Muscle of arm (tissue), 12 donors: ENCODE measurements around the gene GNB1L. TPM values are rescaled to one million over a fixed set of nuclear protein-coding genes. Genes with fewer than 3 reads are reported as not detected.
"Not testable (repeated sequence)": the region's sequence is repeated elsewhere in the genome, so short reads cannot be mapped to it uniquely, and the experiment has no call there.

ENCODE experiments used
- DNase-seq: peaks from one replicate; pipeline ENCODE4 v3.0.0-alpha.2; 2013
- polyA plus RNA-seq, 12 donors: library from polyadenylated mRNA; unstranded; fragments of 120-200 nt; gene quantifications; one replicate each; pipeline ENCODE4 v1.2.1, GENCODE V29; 2013; ENCODE audit not compliant: insufficient read length in 12 of 12

The GNB1L gene
- polyA plus RNA-seq, 12 donors: 1.8 to 5.0 (median 3.3) TPM; not detected in 2

DNA sequence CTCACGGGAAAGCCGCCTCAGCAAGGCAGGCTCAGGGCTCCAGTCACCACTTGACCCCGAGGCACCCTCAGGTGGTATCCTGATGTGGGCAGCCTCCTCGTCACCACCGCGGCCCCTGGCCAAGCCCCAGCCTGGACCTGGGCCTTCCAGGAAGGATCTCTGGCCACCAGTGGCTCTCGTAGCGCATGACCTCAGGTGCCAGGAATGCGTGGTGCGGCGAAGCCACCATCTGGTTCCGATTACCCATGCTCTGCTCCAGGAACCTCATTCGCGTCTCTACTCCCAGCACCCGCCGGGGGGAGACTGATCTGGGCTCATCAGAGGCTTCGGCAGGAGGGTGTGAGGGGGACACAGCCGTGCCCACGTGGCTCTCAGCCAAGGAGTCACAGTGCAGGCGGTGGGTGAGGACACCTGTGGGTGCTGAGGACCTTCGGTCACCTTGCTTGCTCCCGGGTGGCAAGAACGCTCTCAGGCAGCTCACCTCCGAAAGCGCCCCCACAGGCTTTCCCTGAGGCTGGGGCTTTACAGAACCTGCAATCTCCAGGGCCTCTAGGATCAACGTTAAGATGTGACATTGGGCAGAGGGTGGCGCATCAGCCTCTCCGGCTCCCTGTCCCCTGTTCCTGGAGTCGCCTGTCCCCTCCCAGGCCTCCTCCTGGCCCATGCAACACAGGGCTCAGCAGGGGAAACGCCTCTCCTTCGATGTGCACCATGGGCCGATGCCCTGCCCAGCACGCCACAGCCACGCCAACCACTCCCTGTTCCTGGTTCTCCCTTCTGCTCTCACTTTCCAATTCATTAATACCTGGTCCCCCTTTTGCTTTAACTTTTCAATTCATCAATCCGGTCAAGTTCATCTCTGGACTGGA lies 55.1 kb downstream of the GNB1L start:
- peak; percentile 91 for DNase-seq

- peak; percentile 59 for DNase-seq
Observed at GRCh38 chr22:19798891-19799293, 55.8 kb downstream of the GNB1L start.

DNA sequence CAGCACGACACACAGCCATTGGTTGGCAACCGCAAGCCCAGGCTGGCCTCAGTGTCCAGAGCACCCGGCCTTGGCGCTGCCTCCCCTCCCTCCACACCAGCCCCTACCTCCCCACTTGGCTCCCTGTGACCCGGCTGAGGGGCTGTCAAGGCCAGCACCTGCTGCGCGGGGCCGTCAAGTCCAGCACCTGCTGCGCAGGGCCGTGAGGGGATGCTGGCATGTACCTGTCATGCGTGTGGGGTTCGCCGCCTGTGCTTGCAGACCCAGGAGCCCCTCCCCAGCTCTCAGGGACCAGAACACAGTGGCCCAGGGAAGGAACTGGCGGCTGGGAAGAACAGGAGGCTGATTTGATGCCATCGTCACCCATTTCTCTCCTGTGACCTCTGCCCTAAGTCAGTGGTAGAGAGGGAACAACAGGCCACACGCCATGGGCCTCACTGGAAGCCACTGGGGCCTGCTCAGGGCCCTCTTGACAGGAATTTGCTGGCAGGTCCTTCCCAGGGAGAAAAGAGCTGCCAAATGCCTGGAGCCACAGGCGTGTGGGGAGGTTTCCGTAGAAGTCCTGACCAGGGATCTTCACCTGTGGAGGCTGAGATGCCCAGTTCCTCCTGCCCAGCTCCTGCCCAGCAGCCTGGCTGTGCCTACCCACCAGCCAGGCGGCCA lies 56.5 kb downstream of the GNB1L start:
- no peak for DNase-seq

DNA sequence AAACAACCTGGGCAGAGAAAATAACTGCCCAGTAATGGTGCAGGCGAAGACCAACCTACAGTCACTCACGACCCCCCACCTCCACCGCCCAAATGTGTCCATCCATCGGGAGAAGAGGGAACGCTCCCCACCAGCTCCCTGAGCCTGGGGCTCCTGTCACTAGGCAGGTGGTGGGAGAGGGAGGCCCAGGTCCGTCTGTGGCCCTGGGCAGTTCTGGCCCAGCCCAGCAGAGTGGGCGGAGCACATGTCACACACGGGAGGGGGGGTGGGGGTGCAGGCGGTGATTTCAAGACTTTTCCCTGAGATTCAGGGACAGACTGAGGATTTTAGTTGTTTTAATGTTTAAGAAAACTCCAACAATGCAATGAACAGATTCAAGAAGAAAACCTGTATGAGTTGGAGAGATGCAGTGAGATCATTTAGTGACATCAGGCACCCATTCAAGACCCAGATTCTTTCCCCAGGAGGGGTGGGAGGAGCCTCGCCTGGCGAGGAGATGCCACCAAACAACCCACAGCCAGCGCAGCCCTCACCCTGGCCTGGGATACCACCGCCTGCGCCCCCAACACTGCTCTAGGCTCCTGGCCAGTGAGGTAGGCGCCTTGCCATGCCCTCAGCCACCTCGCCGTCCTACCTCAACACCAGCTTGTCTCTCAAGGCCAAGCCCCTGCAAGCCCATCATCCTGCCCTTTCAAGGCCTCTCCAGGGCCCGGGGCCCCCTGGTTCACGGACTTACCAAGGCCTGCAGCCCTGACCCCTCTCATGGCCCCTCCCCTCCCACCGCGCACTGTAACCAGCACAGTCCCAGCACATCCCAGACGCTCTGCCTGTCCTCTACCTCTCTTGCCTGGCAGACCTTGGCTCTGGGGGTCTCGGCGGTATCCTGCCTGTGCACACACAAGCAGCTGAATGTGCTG lies 57.3 kb downstream of the GNB1L start:
- no peak for DNase-seq

DNA sequence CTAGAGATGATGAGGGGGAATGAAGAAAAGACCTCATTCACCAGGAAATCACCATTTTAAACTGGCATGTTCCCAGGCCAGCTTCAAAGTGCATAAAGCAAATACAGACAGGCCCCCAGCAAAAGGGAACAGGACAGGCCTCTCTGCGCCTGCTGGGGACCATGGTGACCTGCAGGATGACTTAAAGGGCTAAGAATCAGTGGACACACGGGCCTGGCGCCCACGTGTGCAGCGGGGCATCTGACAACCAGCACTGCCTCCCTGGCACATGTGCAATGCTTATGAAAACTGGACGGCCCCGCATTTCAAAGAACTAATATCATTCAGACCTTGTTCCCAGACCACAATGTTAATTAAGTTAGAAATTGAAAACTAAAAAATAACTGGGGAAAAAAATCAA lies 58.5 kb downstream of the GNB1L start:
- DNase-seq: no peak

- DNase-seq: no peak
Observed at GRCh38 chr22:19795617-19796008, 59.1 kb downstream of the GNB1L start.

GRCh38 chr22:19793661-19794310 lies 60.9 kb downstream of the GNB1L start:
- DNase-seq: no peak

GRCh38 chr22:19793161-19793560 lies 61.5 kb downstream of the GNB1L start:
- no peak for DNase-seq

DNA sequence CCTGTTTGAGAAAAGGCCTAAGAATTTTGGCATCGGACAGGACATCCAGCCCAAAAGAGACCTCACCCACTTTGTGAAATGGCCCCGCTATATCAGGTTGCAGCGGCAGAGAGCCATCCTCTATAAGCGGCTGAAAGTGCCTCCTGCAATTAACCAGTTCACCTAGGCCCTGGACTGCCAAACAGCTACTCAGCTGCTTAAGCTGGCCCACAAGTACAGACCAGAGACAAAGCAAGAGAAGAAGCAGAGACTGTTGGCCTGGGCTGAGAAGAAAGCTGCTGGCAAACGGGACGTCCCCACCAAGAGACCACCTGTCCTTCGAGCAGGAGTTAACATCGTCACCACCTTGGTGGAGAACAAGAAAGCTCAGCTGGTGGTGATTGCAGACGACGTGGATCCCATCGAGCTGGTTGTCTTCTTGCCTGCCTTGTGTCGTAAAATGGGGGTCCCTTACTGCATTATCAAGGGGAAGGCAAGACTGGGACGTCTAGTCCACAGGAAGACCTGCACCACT lies 62.2 kb downstream of the GNB1L start:
- not testable (repeated sequence) for DNase-seq

DNA sequence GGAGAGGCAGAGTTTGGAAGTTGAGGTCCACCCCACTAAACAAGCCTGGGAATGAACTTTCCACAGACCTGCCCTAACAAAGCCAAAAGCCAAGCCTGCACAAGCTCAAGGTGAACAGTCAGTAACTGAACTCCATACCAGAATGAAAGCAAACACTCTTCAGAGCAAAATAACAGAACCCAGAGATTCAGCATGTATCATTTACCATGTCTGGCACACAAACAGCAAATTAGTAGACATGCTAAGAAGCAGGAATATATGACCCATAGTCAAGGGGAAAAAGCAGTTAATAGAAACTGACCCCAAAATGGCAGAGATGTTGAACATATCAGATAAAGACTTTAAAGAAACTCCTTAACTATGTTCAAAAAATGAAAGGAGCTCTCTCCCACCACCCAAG lies 62.8 kb downstream of the GNB1L start:
- no peak for DNase-seq

DNA sequence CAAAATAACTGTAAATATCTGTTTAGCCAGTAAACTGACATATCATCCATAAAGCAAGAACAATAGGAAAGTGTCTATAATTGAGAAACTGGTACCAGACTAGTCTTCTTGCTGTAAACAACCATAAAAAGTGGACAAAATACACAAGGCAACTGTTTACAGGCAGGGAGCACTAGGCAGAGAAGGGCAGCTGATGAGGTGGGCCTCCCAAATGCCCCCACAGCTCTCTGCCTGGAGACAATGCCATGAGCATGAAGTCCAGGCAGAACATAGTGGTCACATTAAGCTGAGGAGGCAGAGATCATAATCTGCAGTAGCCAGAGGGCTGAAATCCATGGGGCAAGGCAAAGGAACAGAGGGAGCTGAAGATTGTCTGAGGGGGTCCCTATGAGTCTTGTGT lies 63.4 kb downstream of the GNB1L start:
- no peak for DNase-seq

DNA sequence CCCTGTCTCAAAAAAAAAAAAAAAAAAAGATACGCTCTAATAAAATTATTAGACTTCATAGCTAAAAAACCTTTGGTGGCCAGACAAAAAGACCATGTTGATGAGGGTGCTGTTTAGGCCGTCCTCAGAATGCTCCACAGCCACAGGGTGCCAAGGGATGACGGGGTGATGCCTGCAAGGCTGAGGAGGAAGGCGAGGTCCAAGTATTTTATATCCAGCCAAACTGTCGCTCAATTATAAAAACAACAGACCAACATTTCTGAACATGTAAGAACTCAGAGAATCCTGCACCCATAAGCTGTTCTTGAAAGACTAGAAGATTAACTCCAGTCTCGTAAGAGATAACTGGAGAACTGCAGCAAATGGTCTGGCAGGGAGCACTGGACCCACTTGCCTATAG lies 64.8 kb downstream of the GNB1L start:
- DNase-seq: no peak

DNA sequence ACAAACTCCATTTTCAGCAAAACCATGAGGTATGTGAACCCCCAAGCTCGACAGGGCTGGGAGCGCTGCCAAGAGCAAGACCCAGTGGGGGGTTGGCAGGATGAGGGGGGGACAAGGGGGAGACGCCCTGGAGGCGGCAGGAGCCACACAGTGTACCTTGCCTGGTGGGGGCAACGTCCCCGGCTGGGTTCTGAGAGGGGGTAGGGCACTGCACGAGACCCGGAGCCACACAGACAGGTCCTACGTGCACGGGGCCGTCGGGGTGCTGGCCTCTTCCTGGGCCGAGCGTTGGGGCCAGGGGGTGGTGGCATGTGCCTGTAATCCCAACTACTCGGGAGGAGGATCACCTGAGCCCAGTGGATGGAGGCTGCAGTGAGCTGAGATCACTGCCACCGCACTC lies 65.3 kb downstream of the GNB1L start:
- no peak for DNase-seq

DNA sequence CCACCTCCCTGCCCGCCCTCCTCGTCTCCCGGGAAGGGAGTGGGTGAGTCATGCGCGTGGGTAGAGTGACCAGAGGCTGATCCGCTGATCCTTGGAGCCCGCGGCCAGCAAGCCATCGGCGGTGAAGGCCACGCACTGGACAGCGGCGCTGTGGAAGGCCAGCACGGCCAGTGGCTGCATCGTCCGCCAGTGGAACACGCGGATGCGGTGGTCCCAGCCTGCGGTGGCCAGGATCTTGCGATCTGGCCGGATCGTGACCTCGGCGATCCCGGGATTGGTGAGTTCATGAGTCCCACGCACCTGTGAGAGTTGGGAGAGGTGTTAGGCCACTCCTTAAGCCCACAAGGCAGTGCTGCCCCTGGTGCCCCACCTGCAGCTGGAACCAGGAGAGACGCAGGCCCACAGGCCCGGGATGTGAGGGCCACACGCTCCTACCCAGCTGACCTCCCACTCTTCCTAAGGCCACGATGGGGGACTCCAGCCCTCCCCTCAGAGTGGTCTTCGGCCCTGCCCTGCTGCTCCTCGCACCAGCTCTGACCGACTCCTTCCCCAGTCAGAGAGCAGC lies 65.9 kb downstream of the GNB1L start:
- no peak for DNase-seq

GRCh38 chr22:19787849-19788141 lies 66.9 kb downstream of the GNB1L start:
- DNase-seq: no peak

GRCh38 chr22:19786959-19787848 lies 67.5 kb downstream of the GNB1L start:
- DNase-seq: no peak

GRCh38 chr22:19786264-19786585 lies 68.4 kb downstream of the GNB1L start:
- no peak for DNase-seq

- DNase-seq: no peak
Observed at GRCh38 chr22:19785461-19786263, 69.0 kb downstream of the GNB1L start.

- no peak for DNase-seq
Observed at GRCh38 chr22:19784384-19785175, 70.1 kb downstream of the GNB1L start.
